Astrocyte (in vitro differentiated cells and primary cell): ENCODE data around the gene RUNX1. TPM values are rescaled to one million over a fixed set of nuclear protein-coding genes. Genes with fewer than 3 reads are reported as not detected.
A peak's percentile ranks its signal among the peaks of the same experiment; 100 is the strongest.

Source experiments
- DNase-seq: peaks from one replicate; pipeline ENCODE4 v3.0.0-alpha.2; 2010; ENCODE audit warnings: low read depth
- FAIRE-seq: peaks from 2 replicates; lab custom pipeline; 2011; peaks lifted over from hg19 to GRCh38; lab: Jason Lieb, UNC
- H2AFZ ChIP-seq: 2 replicates; pipeline ENCODE4 v1.6.0; 2012; ENCODE audit warnings: low read depth, low read length, inconsistent platforms
- H3K27ac ChIP-seq: 2 replicates; pipeline ENCODE4 v1.5.1; 2011; ENCODE audit warnings: low read depth, low read length, inconsistent platforms
- H3K27me3 ChIP-seq: 2 replicates; pipeline ENCODE4 v1.6.0; 2011; ENCODE audit warnings: low read length, inconsistent platforms; ENCODE audit not compliant: insufficient read depth
- H3K36me3 ChIP-seq: 2 replicates; pipeline ENCODE4 v1.5.1; 2011; ENCODE audit warnings: low read length, inconsistent platforms; ENCODE audit not compliant: insufficient read depth
- H3K4me1 ChIP-seq: 2 replicates; pipeline ENCODE4 v1.5.1; 2011; ENCODE audit warnings: low read length, inconsistent platforms; ENCODE audit not compliant: insufficient read depth
- H3K4me2 ChIP-seq: 2 replicates; pipeline ENCODE4 v1.6.0; 2012; ENCODE audit warnings: low read length, inconsistent platforms
- H3K4me3 ChIP-seq: 2 replicates; pipeline ENCODE4 v1.5.1; 2011; ENCODE audit warnings: low read depth, mild to moderate bottlenecking, low read length, inconsistent platforms; ENCODE audit not compliant: insufficient read depth
- H3K79me2 ChIP-seq: 2 replicates; pipeline ENCODE4 v1.6.0; 2012; ENCODE audit warnings: mild to moderate bottlenecking, low read length, inconsistent platforms; ENCODE audit not compliant: insufficient read depth
- H3K9ac ChIP-seq: 2 replicates; pipeline ENCODE4 v1.6.0; 2012; ENCODE audit warnings: mild to moderate bottlenecking, low read length, inconsistent platforms
- H3K9me3 ChIP-seq: 2 replicates; pipeline ENCODE4 v1.5.1; 2012; ENCODE audit warnings: low read depth, mild to moderate bottlenecking, low read length, inconsistent platforms; ENCODE audit not compliant: insufficient read depth
- H4K20me1 ChIP-seq: 2 replicates; pipeline ENCODE4 v1.6.0; 2012; ENCODE audit warnings: low read length, inconsistent platforms; ENCODE audit not compliant: insufficient read depth
- H3K27ac Mint-ChIP-seq: one replicate; pipeline ENCODE4 v1.8.0; 2021; ENCODE audit warnings: mild to moderate bottlenecking, mixed read lengths; ENCODE audit not compliant: unreplicated experiment
- H3K27me3 Mint-ChIP-seq: one replicate; pipeline ENCODE4 v1.8.0; 2021; ENCODE audit warnings: low read depth, mixed read lengths; ENCODE audit not compliant: unreplicated experiment
- H3K36me3 Mint-ChIP-seq: one replicate; pipeline ENCODE4 v1.8.0; 2021; ENCODE audit warnings: low read depth, mixed read lengths; ENCODE audit not compliant: unreplicated experiment
- H3K4me1 Mint-ChIP-seq: one replicate; pipeline ENCODE4 v1.8.0; 2021; ENCODE audit warnings: low read depth, mixed read lengths; ENCODE audit not compliant: unreplicated experiment
- H3K4me3 Mint-ChIP-seq: one replicate; pipeline ENCODE4 v1.8.0; 2021; ENCODE audit warnings: mild to moderate bottlenecking, moderate library complexity, mixed read lengths; ENCODE audit not compliant: unreplicated experiment
- H3K9me3 Mint-ChIP-seq: one replicate; pipeline ENCODE4 v1.8.0; 2021; ENCODE audit warnings: mild to moderate bottlenecking, mixed read lengths; ENCODE audit not compliant: unreplicated experiment
- EZH2 ChIP-seq: IDR thresholded peaks from 2 replicates; pipeline ENCODE4 v1.6.1; 2012; ENCODE audit warnings: mild to moderate bottlenecking, low read length, inconsistent platforms; ENCODE audit not compliant: insufficient read depth
- total RNA-seq: library from RNA; stranded (reverse); gene quantifications from 2 replicates; pipeline ENCODE4 v1.2.1, GENCODE V29; 2021
- TF ChIP-seq, protein P1 (sequence below): IDR thresholded peaks from 2 replicates; pipeline ENCODE4 v1.5.1; 2011; ENCODE audit warnings: low read depth, mild to moderate bottlenecking, inconsistent platforms, low read length, moderate library complexity; ENCODE audit not compliant: insufficient read depth

Gene RUNX1
- total RNA-seq, 1 donor from 2014 or later = 84.6 TPM

DNA sequence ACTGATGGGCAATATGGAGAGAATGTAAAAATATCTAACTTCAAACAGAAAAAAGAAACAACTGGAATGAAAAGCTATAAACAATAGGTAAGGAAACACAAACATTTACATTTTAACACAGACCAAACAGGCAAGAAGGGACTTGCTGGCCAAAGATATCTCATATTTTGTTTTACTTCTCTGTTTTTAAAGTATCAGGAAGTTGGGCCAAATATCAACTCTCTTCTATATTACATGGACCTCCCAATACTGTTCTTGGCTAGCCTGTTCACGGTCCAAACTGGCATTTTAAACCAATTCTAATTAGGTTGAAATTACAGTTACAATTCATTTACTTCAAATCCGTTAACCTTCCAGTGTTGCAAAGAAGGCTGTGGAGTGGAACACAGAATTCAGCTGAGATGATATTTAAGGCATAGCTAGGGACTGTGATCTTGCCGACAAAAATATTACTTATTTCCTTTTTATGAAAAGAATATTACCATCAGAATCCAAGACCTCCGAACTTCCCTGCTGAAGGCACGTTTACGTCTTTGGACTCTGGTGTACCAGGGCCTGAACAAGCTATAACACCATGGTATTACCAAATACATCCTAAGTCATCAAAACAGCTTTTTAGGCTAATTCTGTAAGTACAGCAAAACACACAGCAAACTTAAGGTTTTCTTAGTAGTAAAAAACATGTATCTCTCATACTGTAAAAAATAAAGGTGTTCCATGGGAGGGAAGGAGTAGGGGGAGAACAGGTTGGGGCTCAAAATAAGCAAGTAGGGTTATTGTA, 165.4 kb downstream of the RUNX1 start:
- Histone ChIP-seq H2AFZ (no peak overlapping the region), H3K9me3 (no peaks in the 10 kb centered on the region), H3K27ac (peak overlapping the region; percentile 93), H4K20me1 (peaks cover 56% of the 10 kb centered on the region), H3K4me3 (peak overlapping the region; percentile 95), H3K4me2 (peak overlapping the region; percentile 94), H3K79me2 (peaks cover 95% of the 10 kb centered on the region), H3K27me3 (no peaks in the 10 kb centered on the region), H3K9ac (peak overlapping the region; percentile 99), H3K36me3 (peaks cover 21% of the 10 kb centered on the region), H3K4me1 (peaks cover 39% of the 10 kb centered on the region)
- H3K27me3 Mint-ChIP-seq = no peaks in the 10 kb centered on the region
- H3K27ac Mint-ChIP-seq = peak overlapping the region; percentile 91
- peaks cover 22% of the 10 kb centered on the region for H3K4me1 Mint-ChIP-seq
- H3K9me3 Mint-ChIP-seq = peaks cover 2% of the 10 kb centered on the region
- DNase-seq (no peak), FAIRE-seq (no peak)
- peaks cover 26% of the 10 kb centered on the region for H3K36me3 Mint-ChIP-seq
- TF ChIP-seq, protein P1, sequence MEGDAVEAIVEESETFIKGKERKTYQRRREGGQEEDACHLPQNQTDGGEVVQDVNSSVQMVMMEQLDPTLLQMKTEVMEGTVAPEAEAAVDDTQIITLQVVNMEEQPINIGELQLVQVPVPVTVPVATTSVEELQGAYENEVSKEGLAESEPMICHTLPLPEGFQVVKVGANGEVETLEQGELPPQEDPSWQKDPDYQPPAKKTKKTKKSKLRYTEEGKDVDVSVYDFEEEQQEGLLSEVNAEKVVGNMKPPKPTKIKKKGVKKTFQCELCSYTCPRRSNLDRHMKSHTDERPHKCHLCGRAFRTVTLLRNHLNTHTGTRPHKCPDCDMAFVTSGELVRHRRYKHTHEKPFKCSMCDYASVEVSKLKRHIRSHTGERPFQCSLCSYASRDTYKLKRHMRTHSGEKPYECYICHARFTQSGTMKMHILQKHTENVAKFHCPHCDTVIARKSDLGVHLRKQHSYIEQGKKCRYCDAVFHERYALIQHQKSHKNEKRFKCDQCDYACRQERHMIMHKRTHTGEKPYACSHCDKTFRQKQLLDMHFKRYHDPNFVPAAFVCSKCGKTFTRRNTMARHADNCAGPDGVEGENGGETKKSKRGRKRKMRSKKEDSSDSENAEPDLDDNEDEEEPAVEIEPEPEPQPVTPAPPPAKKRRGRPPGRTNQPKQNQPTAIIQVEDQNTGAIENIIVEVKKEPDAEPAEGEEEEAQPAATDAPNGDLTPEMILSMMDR = no peak
- no peak for TF ChIP-seq EZH2
- peak overlapping the region; percentile 95 for H3K4me3 Mint-ChIP-seq

DNA sequence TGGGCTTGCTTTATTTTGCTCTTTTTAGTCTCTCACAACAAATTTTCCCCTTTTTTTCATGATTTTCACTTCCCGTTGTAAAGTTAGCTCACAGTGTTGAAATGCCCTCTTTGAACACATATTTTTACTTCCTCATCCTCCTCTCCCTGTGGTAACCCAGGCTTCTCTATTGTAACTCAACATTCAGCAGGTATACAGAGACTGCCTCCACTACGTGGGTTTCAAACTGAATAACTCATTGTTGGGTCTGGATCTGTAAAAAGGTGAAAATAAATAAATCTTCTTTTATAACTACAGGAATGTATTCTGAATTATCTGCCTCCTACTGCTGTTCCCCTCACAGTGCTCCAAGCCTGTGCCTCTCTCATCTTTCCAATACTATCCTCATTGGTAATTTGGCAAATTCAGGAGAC, 166.4 kb downstream of the RUNX1 start:
- Histone ChIP-seq H3K4me2 (peak overlapping the region; percentile 94), H3K9me3 (no peaks in the 10 kb centered on the region), H3K4me3 (peak overlapping the region; percentile 95), H3K9ac (peak overlapping the region; percentile 99), H3K36me3 (peaks cover 27% of the 10 kb centered on the region), H3K4me1 (peaks cover 42% of the 10 kb centered on the region), H2AFZ (no peak overlapping the region), H3K27ac (peak overlapping the region; percentile 93), H3K79me2 (peaks cover 98% of the 10 kb centered on the region), H4K20me1 (peaks cover 61% of the 10 kb centered on the region), H3K27me3 (no peaks in the 10 kb centered on the region)
- Mint-ChIP-seq H3K36me3 (peaks cover 28% of the 10 kb centered on the region), H3K27me3 (no peaks in the 10 kb centered on the region), H3K9me3 (no peaks in the 10 kb centered on the region), H3K4me1 (peaks cover 30% of the 10 kb centered on the region), H3K27ac (peak overlapping the region; percentile 91), H3K4me3 (peak overlapping the region; percentile 95)
- TF ChIP-seq EZH2 = no peak
- DNase-seq (no peak), FAIRE-seq (no peak)

DNA sequence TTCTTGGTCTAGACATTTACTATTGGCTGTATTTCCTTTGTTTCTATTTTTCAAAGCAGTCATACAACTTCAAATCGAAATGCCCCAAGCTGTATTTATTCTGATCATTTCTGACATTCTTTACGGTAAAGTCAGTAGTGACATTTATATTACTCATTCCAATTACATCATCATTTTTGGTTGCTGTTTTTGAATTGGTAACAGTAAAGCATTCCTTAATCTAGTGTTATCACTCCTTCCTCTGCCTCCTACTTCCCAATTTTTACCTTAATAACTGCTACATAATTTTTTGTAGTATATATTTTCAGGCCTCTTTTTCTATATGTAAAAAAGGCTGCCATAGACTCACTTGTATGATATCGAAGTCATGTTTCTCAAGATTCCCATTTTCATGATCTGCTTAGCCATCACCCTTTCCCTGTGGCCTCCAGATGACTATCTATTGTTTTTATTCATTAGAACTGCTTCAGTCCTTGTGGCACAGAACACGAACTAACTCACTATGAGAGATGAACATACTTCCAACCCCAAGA, 167.2 kb downstream of the RUNX1 start:
- H3K4me2 ChIP-seq = peak overlapping the region; percentile 94
- Mint-ChIP-seq H3K27ac (peak overlapping the region; percentile 91), H3K36me3 (peaks cover 28% of the 10 kb centered on the region), H3K27me3 (no peaks in the 10 kb centered on the region), H3K9me3 (no peaks in the 10 kb centered on the region), H3K4me1 (peaks cover 32% of the 10 kb centered on the region), H3K4me3 (peak overlapping the region; percentile 95)
- H4K20me1 ChIP-seq = peaks cover 63% of the 10 kb centered on the region
- H3K36me3 ChIP-seq = peaks cover 34% of the 10 kb centered on the region
- no peak overlapping the region for H2AFZ ChIP-seq
- DNase-seq = peak; percentile 91
- no peaks in the 10 kb centered on the region for H3K27me3 ChIP-seq
- H3K4me3 ChIP-seq = peak overlapping the region; percentile 95
- peaks cover 98% of the 10 kb centered on the region for H3K79me2 ChIP-seq
- peak; percentile 98 for FAIRE-seq
- H3K27ac ChIP-seq = peak overlapping the region; percentile 93
- TF ChIP-seq, protein P1 = no peak
- TF ChIP-seq EZH2 = no peak
- H3K9me3 ChIP-seq = no peaks in the 10 kb centered on the region
- peak overlapping the region; percentile 99 for H3K9ac ChIP-seq
- peaks cover 42% of the 10 kb centered on the region for H3K4me1 ChIP-seq
